Transverse colon (tissue), 4 donors: Measurements from ENCODE around the gene NUTM2D.
"Not testable (repeated sequence)": the region's sequence is repeated elsewhere in the genome, so short reads cannot be mapped to it uniquely, and the experiment has no call there.

Experiments used
- CTCF ChIP-seq, 5 experiments: fragments of 200-600 bp in 3 of 5; fragments of 450-650 bp in 2 of 5; sonication (generic) in 3 of 5; IDR thresholded peaks; 1 replicate in 2 of 5; 2 replicates in 3 of 5; pipeline ENCODE4 v1.5.1; 2016 to 2017; ENCODE audit warnings: antibody characterized with exemption in 5 of 5, inconsistent platforms in 3 of 5, mild to moderate bottlenecking in 2 of 5, moderate library complexity in 1 of 5
- EP300 ChIP-seq: sonication (generic); formaldehyde crosslinking; IDR thresholded peaks from one replicate; pipeline ENCODE4 v1.6.1; 2017; ENCODE audit warnings: antibody characterized with exemption, low read depth
- POLR2A ChIP-seq: fragments of 450-650 bp; IDR thresholded peaks from one replicate; pipeline ENCODE4 v1.6.1; 2016; ENCODE audit warnings: antibody characterized with exemption, mild to moderate bottlenecking, moderate library complexity
- POLR2AphosphoS5 ChIP-seq, 3 donors: sonication (generic); formaldehyde crosslinking; IDR thresholded peaks; one replicate each; pipeline ENCODE4 v1.6.1; 2016; ENCODE audit warnings: antibody characterized with exemption in 3 of 3

GRCh38 chr10:87357444-87357843 lies at the start of gene NUTM2D:
- not testable (repeated sequence) for TF ChIP-seq POLR2AphosphoS5 (IDR thresholded peaks at IDR 0.05); POLR2A; CTCF (IDR thresholded peaks at IDR 0.05); EP300
